Body of pancreas (tissue), 4 donors: ENCODE data around the gene PNMT. TPM values are rescaled to one million over a fixed set of nuclear protein-coding genes. Genes with fewer than 3 reads are reported as not detected.

ENCODE experiments used
- ATAC-seq: fragments of 150-250 bp; one replicate; pipeline ENCODE4 v1.9.1; 2016
- DNase-seq, 4 donors: peaks; one replicate each; pipeline ENCODE4 v3.0.0-alpha.2; 2019
- H3K27ac ChIP-seq, 4 donors: fragments of 200-600 bp; sonication (generic); 1 replicate in 3 of 4; 2 replicates in 1 of 4; pipeline versions ENCODE4 v1.5.1 to v1.6.1; 2016 to 2019; ENCODE audit warnings: mild to moderate bottlenecking in 1 of 4, mixed read lengths in 1 of 4, moderate library complexity in 1 of 4
- H3K27me3 ChIP-seq, 2 donors: fragments of 200-600 bp; sonication (generic); one replicate each; pipeline ENCODE4 v1.6.0; 2016; ENCODE audit warnings: mild to moderate bottlenecking in 1 of 2
- H3K36me3 ChIP-seq, 2 donors: fragments of 200-600 bp; sonication (generic); replicated peaks in 1 of 2; 2 replicates each; pipeline ENCODE4 v1.5.1; 2016; ENCODE audit warnings: low read depth in 2 of 2; ENCODE audit not compliant: insufficient read depth in 1 of 2
- H3K4me1 ChIP-seq: fragments of 200-600 bp; sonication (generic); one replicate; pipeline ENCODE4 v1.6.0; 2016
- H3K4me3 ChIP-seq, 2 donors: fragments of 200-600 bp; sonication (generic); 1 replicate in 1 of 2; 2 replicates in 1 of 2; pipeline ENCODE4 v1.5.1; 2016 to 2019
- H3K9me3 ChIP-seq, 3 donors: fragments of 200-600 bp; sonication (generic); 1 replicate in 2 of 3; 2 replicates in 1 of 3; pipeline ENCODE4 v1.5.1; 2016
- POLR2A ChIP-seq, 3 donors: fragments of 450-650 bp; IDR thresholded peaks; one replicate each; pipeline ENCODE4 v1.6.1; 2016; ENCODE audit warnings: antibody characterized with exemption in 3 of 3, mild to moderate bottlenecking in 2 of 3
- WGBS, 2 donors: methylation state at CpG; one replicate each; pipeline ENCODE4 v1.1.5; 2017; 5-methylcytosine and 5-hydroxymethylcytosine counted together
- intact Hi-C: fragments of 100-400 bp; cut with DNase I; formaldehyde crosslinking; loops from one replicate; pipeline ENCODE4 v1.15.1; 2023
- total RNA-seq, 2 donors: library from RNA; depleted of rRNA; stranded (reverse); fragments of >200 nt; gene quantifications; one replicate each; pipeline ENCODE4 v1.1.0, GENCODE V29; 2016
- TF ChIP-seq, protein P1 (sequence below), 7 experiments: fragments of 450-650 bp in 4 of 7; fragments of 200-600 bp in 3 of 7; sonication (generic) in 3 of 7; IDR thresholded peaks; one replicate each; pipeline ENCODE4 v1.5.1; 2016 to 2019; ENCODE audit warnings: antibody characterized with exemption in 7 of 7

PNMT gene
- total RNA-seq, 2 donors from 2014 or later: 1.3 to 2.6 TPM

- DNase-seq (no peak), ATAC-seq (no peak)
- intact Hi-C loops: loop anchor here (10.0 kb wide), 1 partner anchor 61 kb away; no protein-coding TSS in a partner anchor
- Histone ChIP-seq H3K36me3 (no peaks in the 10 kb centered on the region), H3K27ac (no peak overlapping the region), H3K27me3 (no peaks in the 10 kb centered on the region), H3K9me3 (no peaks in the 10 kb centered on the region), H3K4me3 (no peak overlapping the region), H3K4me1 (peaks cover 13% of the 10 kb centered on the region)
- TF ChIP-seq POLR2A (IDR thresholded peaks at IDR 0.05): no peak
- TF ChIP-seq, protein P1, sequence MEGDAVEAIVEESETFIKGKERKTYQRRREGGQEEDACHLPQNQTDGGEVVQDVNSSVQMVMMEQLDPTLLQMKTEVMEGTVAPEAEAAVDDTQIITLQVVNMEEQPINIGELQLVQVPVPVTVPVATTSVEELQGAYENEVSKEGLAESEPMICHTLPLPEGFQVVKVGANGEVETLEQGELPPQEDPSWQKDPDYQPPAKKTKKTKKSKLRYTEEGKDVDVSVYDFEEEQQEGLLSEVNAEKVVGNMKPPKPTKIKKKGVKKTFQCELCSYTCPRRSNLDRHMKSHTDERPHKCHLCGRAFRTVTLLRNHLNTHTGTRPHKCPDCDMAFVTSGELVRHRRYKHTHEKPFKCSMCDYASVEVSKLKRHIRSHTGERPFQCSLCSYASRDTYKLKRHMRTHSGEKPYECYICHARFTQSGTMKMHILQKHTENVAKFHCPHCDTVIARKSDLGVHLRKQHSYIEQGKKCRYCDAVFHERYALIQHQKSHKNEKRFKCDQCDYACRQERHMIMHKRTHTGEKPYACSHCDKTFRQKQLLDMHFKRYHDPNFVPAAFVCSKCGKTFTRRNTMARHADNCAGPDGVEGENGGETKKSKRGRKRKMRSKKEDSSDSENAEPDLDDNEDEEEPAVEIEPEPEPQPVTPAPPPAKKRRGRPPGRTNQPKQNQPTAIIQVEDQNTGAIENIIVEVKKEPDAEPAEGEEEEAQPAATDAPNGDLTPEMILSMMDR (IDR thresholded peaks at IDR 0.05): no peak
- 82 to 83% methylated on average over 7 to 9 of the region's 9 CpGs for WGBS, 2 donors
Observed at GRCh38 chr17:39683295-39683939, 15.2 kb downstream of the PNMT start.

GRCh38 chr17:39684369-39685192 is 16.3 kb downstream of the PNMT start:
- WGBS, 2 donors: 89 to 92% methylated on average over 12 of the region's 12 CpGs
- H3K27ac ChIP-seq: no peak overlapping the region
- peaks cover 21% of the 10 kb centered on the region for H3K4me1 ChIP-seq
- intact Hi-C loops: loop anchor here (10.0 kb wide), 1 partner anchor 60 kb away; no protein-coding TSS in a partner anchor
- TF ChIP-seq, protein P1 (IDR thresholded peaks at IDR 0.05): no peak
- TF ChIP-seq POLR2A (IDR thresholded peaks at IDR 0.05): no peak
- H3K4me3 ChIP-seq: no peak overlapping the region
- no peaks in the 10 kb centered on the region for H3K36me3 ChIP-seq
- no peak for ATAC-seq
- H3K9me3 ChIP-seq: no peaks in the 10 kb centered on the region
- no peaks in the 10 kb centered on the region for H3K27me3 ChIP-seq
- no peak for DNase-seq

GRCh38 chr17:39687101-39687545 is 18.9 kb downstream of the PNMT start:
- WGBS, 2 donors: 20% methylated on average over 6 of the region's 6 CpGs
- peak overlapping the region; percentile 78 to 93 (median 88) for H3K27ac ChIP-seq
- DNase-seq (no peak), ATAC-seq (no peak)
- H3K4me3 ChIP-seq: peak overlapping the region; percentile 58 to 65
- intact Hi-C loops: loop anchor here (10.0 kb wide), 1 partner anchor 58 kb away; no protein-coding TSS in a partner anchor
- no peaks in the 10 kb centered on the region for H3K27me3 ChIP-seq
- TF ChIP-seq, protein P1 (IDR thresholded peaks at IDR 0.05): no peak
- no peak for TF ChIP-seq POLR2A (IDR thresholded peaks at IDR 0.05)
- H3K9me3 ChIP-seq: no peaks in the 10 kb centered on the region
- H3K36me3 ChIP-seq: no peaks in the 10 kb centered on the region
- H3K4me1 ChIP-seq: peaks cover 21% of the 10 kb centered on the region

GRCh38 chr17:39687546-39688474 is 19.6 kb downstream of the PNMT start, which contains the start of gene PGAP3:
TSS of gene PGAP3 (minus strand) at chr17:39688057. CDS start at chr17:39688014, 43 bp downstream.
- Histone ChIP-seq H3K4me3 (peak within 1 kb of the TSS; percentile 58 to 65), H3K36me3 (no peaks in the 10 kb centered on the region), H3K27ac (peak within 1 kb of the TSS; percentile 78 to 93 (median 88)), H3K9me3 (no peaks in the 10 kb centered on the region), H3K27me3 (no peaks in the 10 kb centered on the region), H3K4me1 (peaks cover 21% of the 10 kb centered on the region)
- WGBS, 2 donors: 1 to 2% methylated on average over 37 to 45 of the region's 45 CpGs
- peak; percentile 84 to 94 (median 87) for DNase-seq
- intact Hi-C loops: loop anchor here (10.0 kb wide), 1 partner anchor 57 kb away; no protein-coding TSS in a partner anchor
- ATAC-seq: peak; percentile 93
- TF ChIP-seq POLR2A (IDR thresholded peaks at IDR 0.05): peak in 2 of 3 donors; percentile 67 to 71
- TF ChIP-seq, protein P1 (IDR thresholded peaks at IDR 0.05): no peak
